CD8-positive, alpha-beta memory T cell (primary cell): ENCODE results near the gene SOCS6. TPM values are rescaled to one million over a fixed set of nuclear protein-coding genes. Genes with fewer than 3 reads are reported as not detected.

Source experiments
- CTCF ChIA-PET: fragments of 350-600 bp; sonication (Branson Sonifier 250); formaldehyde crosslinking; loops from one replicate; lab custom pipeline; 2021; ENCODE audit warnings: antibody characterized with exemption; lab: Charles Lee
- POLR2A ChIA-PET: fragments of 350-600 bp; sonication (Branson Sonifier 250); formaldehyde crosslinking; loops from one replicate; lab custom pipeline; 2021; ENCODE audit warnings: antibody characterized with exemption; lab: Charles Lee
- DNase-seq, 5 donors: peaks; one replicate each; pipeline versions ENCODE4 v3.0.0 to v3.0.0-alpha.2; 2020 to 2022; ENCODE audit warnings: mixed read lengths in 1 of 5
- H3K27ac ChIP-seq: one replicate; pipeline ENCODE4 v1.7.0; 2013; ENCODE audit warnings: low read depth, mild to moderate bottlenecking, low read length, moderate library complexity
- H3K27me3 ChIP-seq: 2 replicates; pipeline ENCODE4 v1.7.0; 2013; ENCODE audit warnings: low read length, mild to moderate bottlenecking; ENCODE audit not compliant: insufficient read depth, poor library complexity, severe bottlenecking
- H3K36me3 ChIP-seq: 2 replicates; pipeline ENCODE4 v1.7.0; 2013; ENCODE audit warnings: mild to moderate bottlenecking, low read length, moderate library complexity; ENCODE audit not compliant: insufficient read depth
- H3K4me1 ChIP-seq: 2 replicates; pipeline ENCODE4 v1.7.0; 2013; ENCODE audit warnings: mild to moderate bottlenecking, low read length, moderate library complexity; ENCODE audit not compliant: insufficient read depth
- H3K4me3 ChIP-seq: 2 replicates; pipeline ENCODE4 v1.7.0; 2013; ENCODE audit warnings: mild to moderate bottlenecking, low read length
- H3K9me3 ChIP-seq: 2 replicates; pipeline ENCODE4 v1.7.0; 2013; ENCODE audit warnings: mild to moderate bottlenecking, low read length
- H3K27ac Mint-ChIP-seq, 8 donors: one replicate each; pipeline ENCODE4 v1.8.0; 2020 to 2021; ENCODE audit warnings: mixed read lengths in 8 of 8, mild to moderate bottlenecking in 6 of 8, inconsistent platforms in 3 of 8, moderate library complexity in 3 of 8
- H3K27me3 Mint-ChIP-seq, 2 donors: one replicate each; pipeline ENCODE4 v1.8.0; 2020 to 2021; ENCODE audit warnings: mixed read lengths in 2 of 2, mild to moderate bottlenecking in 1 of 2, moderate library complexity in 1 of 2
- H3K36me3 Mint-ChIP-seq, 3 donors: one replicate each; pipeline ENCODE4 v1.8.0; 2020 to 2021; ENCODE audit warnings: mixed read lengths in 3 of 3, inconsistent platforms in 1 of 3, mild to moderate bottlenecking in 1 of 3
- H3K4me1 Mint-ChIP-seq, 3 donors: one replicate each; pipeline ENCODE4 v1.8.0; 2020 to 2021; ENCODE audit warnings: mixed read lengths in 3 of 3, inconsistent platforms in 1 of 3, mild to moderate bottlenecking in 1 of 3
- H3K4me3 Mint-ChIP-seq, 7 donors: one replicate each; pipeline ENCODE4 v1.8.0; 2020 to 2021; ENCODE audit warnings: mixed read lengths in 7 of 7, mild to moderate bottlenecking in 6 of 7, moderate library complexity in 4 of 7, inconsistent platforms in 2 of 7
- H3K9me3 Mint-ChIP-seq, 5 donors: one replicate each; pipeline ENCODE4 v1.8.0; 2020 to 2022; ENCODE audit warnings: mixed read lengths in 5 of 5, mild to moderate bottlenecking in 3 of 5, moderate library complexity in 2 of 5, inconsistent platforms in 1 of 5
- polyA plus RNA-seq: library from polyadenylated mRNA; unstranded; fragments of 300-500 nt; fragmentation: Illumina TruSeq; gene quantifications from one replicate; pipeline ENCODE4 v1.2.3, GENCODE V29; 2021
- total RNA-seq, 2 experiments: library from RNA; stranded (reverse); gene quantifications; one replicate each; pipeline ENCODE4 v1.2.3, GENCODE V29; 2021

The SOCS6 gene
- total and polyA plus RNA-seq, 3 experiments from 2014 or later = 0.25 to 1.2 (median 1.0) TPM

DNA sequence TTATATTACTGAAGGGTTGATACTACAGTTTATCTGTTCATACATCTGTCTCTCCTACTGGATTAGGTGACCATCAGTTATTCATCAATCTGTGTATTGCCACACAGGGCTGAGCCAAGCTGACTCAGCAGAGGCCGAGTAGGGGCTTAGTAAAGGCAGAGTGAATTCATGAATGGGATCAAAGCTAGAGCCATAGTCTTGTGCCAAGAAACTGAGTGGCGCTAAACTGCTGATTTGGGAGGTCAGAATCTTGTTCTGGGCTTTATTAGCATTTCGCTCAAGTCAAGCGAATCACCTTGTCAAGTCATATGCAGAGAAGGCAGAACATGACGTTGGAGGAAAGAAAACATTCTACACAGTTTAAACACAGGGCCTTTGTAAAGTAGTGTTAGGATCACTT, 34.1 kb downstream of the SOCS6 start:
- POLR2A ChIA-PET = no interaction called here

DNA sequence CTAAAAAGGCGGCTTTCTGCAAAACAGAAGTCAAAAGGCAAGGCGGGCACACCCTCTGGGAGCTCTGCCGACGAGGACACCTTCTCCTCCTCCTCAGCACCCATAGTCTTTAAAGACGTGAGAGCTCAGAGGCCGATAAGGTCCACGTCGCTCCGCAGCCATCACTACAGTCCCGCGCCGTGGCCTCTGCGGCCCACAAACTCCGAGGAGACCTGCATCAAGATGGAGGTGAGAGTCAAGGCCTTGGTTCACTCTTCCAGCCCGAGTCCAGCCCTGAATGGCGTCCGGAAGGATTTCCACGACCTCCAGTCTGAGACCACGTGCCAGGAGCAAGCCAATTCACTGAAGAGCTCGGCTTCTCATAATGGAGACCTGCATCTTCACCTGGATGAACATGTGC, 36.1 kb downstream of the SOCS6 start:
- no peaks in the 10 kb centered on the region for H3K27me3 ChIP-seq
- POLR2A ChIA-PET = no interaction called here
- Mint-ChIP-seq H3K27me3 (peaks cover 0 to 3% of the 10 kb centered on the region in 2 donors), H3K36me3 (peaks cover 0 to 4% (median 0%) of the 10 kb centered on the region in 3 donors), H3K4me3 (no peak overlapping the region), H3K4me1 (peaks cover 0 to 5% (median 1%) of the 10 kb centered on the region in 3 donors), H3K27ac (no peak overlapping the region), H3K9me3 (no peaks in the 10 kb centered on the region)
- no peaks in the 10 kb centered on the region for H3K9me3 ChIP-seq
- no peak overlapping the region for H3K4me3 ChIP-seq
- H3K4me1 ChIP-seq = no peaks in the 10 kb centered on the region
- no peak for DNase-seq
- no peak overlapping the region for H3K27ac ChIP-seq
- H3K36me3 ChIP-seq = no peaks in the 10 kb centered on the region
- CTCF ChIA-PET = interaction anchor here (1.3 kb wide), 1 partner anchor 24 kb away, joined by 3 read pairs; no protein-coding TSS in a partner anchor

More for the DNA sequence above, 34.1 kb downstream of the SOCS6 start:
- Mint-ChIP-seq H3K36me3 (peaks cover 0 to 4% (median 0%) of the 10 kb centered on the region in 3 donors), H3K27ac (no peak overlapping the region), H3K4me3 (no peak overlapping the region), H3K27me3 (peaks cover 3% of the 10 kb centered on the region in 2 donors), H3K4me1 (peaks cover 0 to 5% (median 1%) of the 10 kb centered on the region in 3 donors), H3K9me3 (no peaks in the 10 kb centered on the region)
- CTCF ChIA-PET = no interaction called here
- no peak for DNase-seq
- no peaks in the 10 kb centered on the region for H3K36me3 ChIP-seq
- H3K4me3 ChIP-seq = no peak overlapping the region
- H3K9me3 ChIP-seq = no peaks in the 10 kb centered on the region
- no peak overlapping the region for H3K27ac ChIP-seq
- H3K27me3 ChIP-seq = no peaks in the 10 kb centered on the region
- no peaks in the 10 kb centered on the region for H3K4me1 ChIP-seq

DNA sequence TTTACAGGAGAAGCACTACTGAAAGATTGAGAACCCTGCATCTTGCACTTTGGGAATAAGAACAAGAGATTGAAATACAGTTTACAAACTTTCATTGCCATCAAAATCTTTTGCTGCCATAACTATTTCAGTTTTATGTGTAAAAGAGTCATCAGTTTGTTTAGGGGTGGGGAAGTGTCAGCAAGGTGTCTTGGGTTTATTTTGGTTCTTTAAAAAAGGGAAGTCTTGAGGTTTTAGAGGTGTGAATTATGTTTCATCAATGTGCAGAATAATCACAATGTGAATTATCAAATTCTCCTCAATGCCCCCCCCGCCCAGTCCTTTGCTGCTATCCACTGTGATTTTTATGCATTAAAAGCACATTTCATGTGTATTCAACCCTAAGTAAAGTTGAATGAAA, 37.4 kb downstream of the SOCS6 start:
- H3K9me3 Mint-ChIP-seq = no peaks in the 10 kb centered on the region
- H3K27me3 Mint-ChIP-seq = peaks cover 0 to 3% of the 10 kb centered on the region in 2 donors
- H3K27ac Mint-ChIP-seq = no peak overlapping the region

DNA sequence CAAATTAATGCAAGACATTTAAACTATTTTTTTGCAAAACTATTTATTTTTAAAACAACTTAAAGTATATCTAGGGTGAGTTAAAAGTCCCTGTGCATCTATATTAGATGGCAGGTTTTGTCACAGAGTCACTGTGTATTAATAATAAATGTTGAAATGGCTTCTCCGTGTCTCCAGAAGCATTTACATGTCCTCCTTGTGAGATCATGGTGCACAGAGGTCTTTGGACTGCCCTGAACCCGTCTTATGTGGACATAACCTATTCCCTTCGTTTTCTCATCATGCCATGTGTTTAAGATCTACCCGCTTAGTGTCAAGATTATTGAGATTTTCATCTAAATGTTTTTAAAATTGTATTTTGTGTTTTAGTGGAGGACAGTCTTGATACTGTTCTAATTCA, 39.3 kb downstream of the SOCS6 start:
- Mint-ChIP-seq H3K27ac (no peak overlapping the region), H3K4me1 (peaks cover 0 to 5% (median 1%) of the 10 kb centered on the region in 3 donors), H3K27me3 (no peaks in the 10 kb centered on the region), H3K9me3 (peaks cover 0 to 3% (median 0%) of the 10 kb centered on the region in 5 donors), H3K4me3 (no peak overlapping the region), H3K36me3 (peaks cover 0 to 4% (median 0%) of the 10 kb centered on the region in 3 donors)
- ChIA-PET CTCF (no interaction called here), POLR2A (no interaction called here)
- H3K36me3 ChIP-seq = no peaks in the 10 kb centered on the region
- no peaks in the 10 kb centered on the region for H3K27me3 ChIP-seq
- no peaks in the 10 kb centered on the region for H3K4me1 ChIP-seq
- DNase-seq = no peak
- no peak overlapping the region for H3K4me3 ChIP-seq
- no peaks in the 10 kb centered on the region for H3K9me3 ChIP-seq
- H3K27ac ChIP-seq = no peak overlapping the region

More for the DNA sequence above, 37.4 kb downstream of the SOCS6 start:
- Histone ChIP-seq H3K4me3 (no peak overlapping the region), H3K27me3 (no peaks in the 10 kb centered on the region), H3K27ac (no peak overlapping the region), H3K36me3 (no peaks in the 10 kb centered on the region), H3K4me1 (no peaks in the 10 kb centered on the region), H3K9me3 (no peaks in the 10 kb centered on the region)
- DNase-seq = no peak
- H3K4me3 Mint-ChIP-seq = no peak overlapping the region
- POLR2A ChIA-PET = no interaction called here
- peaks cover 0 to 4% (median 0%) of the 10 kb centered on the region in 3 donors for H3K36me3 Mint-ChIP-seq
- peaks cover 0 to 5% (median 1%) of the 10 kb centered on the region in 3 donors for H3K4me1 Mint-ChIP-seq
- CTCF ChIA-PET = no interaction called here

DNA sequence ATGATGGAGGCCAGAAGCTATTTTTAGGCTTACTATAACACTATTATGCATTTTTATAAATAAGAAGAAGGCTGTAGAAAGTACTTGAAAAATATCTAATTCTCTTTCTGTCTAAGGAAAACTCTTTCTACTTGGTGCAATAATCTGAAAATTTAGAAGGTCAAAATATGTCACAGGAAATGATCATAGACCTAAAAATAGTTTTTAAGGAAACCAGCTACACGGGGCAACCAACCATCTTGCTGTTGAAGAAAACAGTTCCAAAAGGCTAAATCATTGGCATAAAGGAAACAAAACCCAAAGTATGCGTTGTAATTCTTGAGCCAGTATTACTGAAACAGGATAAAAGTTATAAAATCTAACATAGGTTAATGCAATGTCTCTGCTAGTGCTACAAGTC, 40.2 kb downstream of the SOCS6 start:
- no peaks in the 10 kb centered on the region for H3K36me3 ChIP-seq
- H3K27me3 Mint-ChIP-seq = peaks cover 0 to 1% of the 10 kb centered on the region in 2 donors

DNA sequence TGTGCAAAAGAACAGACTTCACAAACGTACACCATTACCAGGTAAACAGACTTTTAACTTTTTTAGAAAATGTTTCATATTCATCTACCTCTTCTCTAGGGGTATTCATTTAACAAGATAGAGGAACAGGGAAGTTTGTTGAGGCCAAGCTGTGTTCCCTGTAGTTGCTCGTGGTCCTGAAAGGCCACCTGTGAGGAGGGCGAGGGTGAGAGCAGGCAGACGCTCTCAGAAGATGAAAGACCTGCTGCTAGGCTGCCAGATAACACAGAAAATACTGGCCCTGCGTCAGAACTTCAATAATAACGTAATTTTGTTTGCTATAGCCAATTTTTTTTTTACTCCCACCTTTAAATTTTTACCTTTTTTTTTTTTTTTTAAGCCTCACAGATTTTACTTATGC, 42.0 kb downstream of the SOCS6 start:
- Histone ChIP-seq H3K36me3 (no peaks in the 10 kb centered on the region), H3K9me3 (no peaks in the 10 kb centered on the region), H3K27me3 (no peaks in the 10 kb centered on the region), H3K4me1 (no peaks in the 10 kb centered on the region), H3K4me3 (no peak overlapping the region), H3K27ac (no peak overlapping the region)
- CTCF ChIA-PET = no interaction called here
- Mint-ChIP-seq H3K9me3 (peaks cover 0 to 6% (median 0%) of the 10 kb centered on the region in 5 donors), H3K27me3 (peaks cover 0 to 1% of the 10 kb centered on the region in 2 donors), H3K4me1 (peaks cover 0 to 5% (median 1%) of the 10 kb centered on the region in 3 donors), H3K36me3 (no peaks in the 10 kb centered on the region), H3K27ac (no peak overlapping the region), H3K4me3 (no peak overlapping the region)
- DNase-seq = no peak
- POLR2A ChIA-PET = no interaction called here

More for the DNA sequence above, 40.2 kb downstream of the SOCS6 start:
- no peaks in the 10 kb centered on the region for H3K27me3 ChIP-seq
- H3K4me3 ChIP-seq = no peak overlapping the region
- ChIA-PET POLR2A (no interaction called here), CTCF (no interaction called here)
- Mint-ChIP-seq H3K4me3 (no peak overlapping the region), H3K36me3 (peaks cover 0 to 4% (median 0%) of the 10 kb centered on the region in 3 donors), H3K4me1 (peaks cover 0 to 5% (median 1%) of the 10 kb centered on the region in 3 donors), H3K9me3 (peaks cover 0 to 3% (median 0%) of the 10 kb centered on the region in 5 donors), H3K27ac (no peak overlapping the region)
- H3K27ac ChIP-seq = no peak overlapping the region
- no peaks in the 10 kb centered on the region for H3K9me3 ChIP-seq
- no peak for DNase-seq
- H3K4me1 ChIP-seq = no peaks in the 10 kb centered on the region

DNA sequence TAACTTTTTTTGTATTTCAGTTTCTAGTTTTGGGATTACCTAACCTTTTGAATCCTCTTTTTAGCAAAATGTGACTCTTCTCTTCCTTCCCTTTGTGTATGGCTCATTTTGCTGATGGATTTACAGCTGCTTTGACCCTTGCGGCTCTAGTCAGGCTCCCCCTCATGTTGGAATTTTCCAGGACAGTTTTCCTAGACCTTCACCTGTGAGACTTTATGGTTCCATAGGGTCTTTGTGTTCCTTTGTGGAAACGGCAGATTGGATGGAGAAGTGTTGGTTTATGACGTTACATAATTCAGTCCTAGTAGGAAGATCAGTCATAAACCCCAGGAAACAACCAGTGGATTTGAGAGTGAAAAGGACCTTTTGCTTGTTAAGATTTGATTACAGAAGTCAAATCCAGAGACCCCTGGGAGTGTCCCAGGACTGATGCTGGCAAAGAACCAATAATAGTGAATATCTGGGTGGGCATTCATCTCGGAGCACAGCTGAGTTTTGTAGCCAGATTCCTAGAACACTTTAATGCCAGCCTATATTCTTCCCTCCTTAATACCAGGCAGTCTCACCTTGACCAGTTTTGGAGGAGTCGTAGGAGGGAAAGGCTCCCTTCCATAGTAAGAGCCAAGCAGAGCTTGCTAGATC, 42.7 kb downstream of the SOCS6 start:
- Histone ChIP-seq H3K9me3 (no peaks in the 10 kb centered on the region), H3K4me3 (no peak overlapping the region), H3K36me3 (no peaks in the 10 kb centered on the region), H3K27me3 (no peaks in the 10 kb centered on the region), H3K4me1 (no peaks in the 10 kb centered on the region), H3K27ac (no peak overlapping the region)
- POLR2A ChIA-PET = no interaction called here
- Mint-ChIP-seq H3K4me3 (no peak overlapping the region), H3K4me1 (no peaks in the 10 kb centered on the region), H3K36me3 (no peaks in the 10 kb centered on the region), H3K27ac (no peak overlapping the region), H3K27me3 (peaks cover 0 to 1% of the 10 kb centered on the region in 2 donors), H3K9me3 (peaks cover 0 to 6% (median 0%) of the 10 kb centered on the region in 5 donors)
- CTCF ChIA-PET = no interaction called here
- DNase-seq = no peak

DNA sequence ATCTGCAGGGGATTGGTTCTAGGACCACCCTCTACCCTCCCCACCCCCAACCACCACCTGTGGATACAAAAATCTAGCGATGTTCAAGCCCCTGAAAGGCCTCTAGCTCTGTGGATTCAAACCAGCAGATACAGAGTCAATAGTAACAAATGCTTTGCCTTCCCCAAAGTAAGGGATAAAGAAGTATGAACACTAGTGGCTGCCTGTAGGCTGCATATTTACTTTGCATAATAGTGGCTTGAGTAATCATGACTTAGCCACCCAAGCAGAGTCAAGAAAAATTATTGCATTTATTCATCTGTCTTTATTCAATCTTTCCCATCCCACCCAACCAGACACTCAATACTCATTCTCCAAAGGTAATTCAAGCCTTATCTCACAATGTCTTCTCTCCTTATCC, 43.8 kb downstream of the SOCS6 start:
- H3K9me3 Mint-ChIP-seq = peaks cover 0 to 6% (median 0%) of the 10 kb centered on the region in 5 donors
- no peak overlapping the region for H3K27ac Mint-ChIP-seq
- no peak overlapping the region for H3K4me3 Mint-ChIP-seq
- no peak overlapping the region for H3K4me3 ChIP-seq
- H3K27me3 Mint-ChIP-seq = peaks cover 0 to 1% of the 10 kb centered on the region in 2 donors
- no peaks in the 10 kb centered on the region for H3K27me3 ChIP-seq
- H3K9me3 ChIP-seq = no peaks in the 10 kb centered on the region
- CTCF ChIA-PET = no interaction called here
- POLR2A ChIA-PET = no interaction called here
- no peaks in the 10 kb centered on the region for H3K36me3 Mint-ChIP-seq
- H3K27ac ChIP-seq = no peak overlapping the region
- no peaks in the 10 kb centered on the region for H3K4me1 Mint-ChIP-seq
- no peaks in the 10 kb centered on the region for H3K36me3 ChIP-seq
- H3K4me1 ChIP-seq = no peaks in the 10 kb centered on the region
- no peak for DNase-seq
